ENCODE results near the gene PLEKHA5. TPM values are rescaled to one million over a fixed set of nuclear protein-coding genes. Genes with fewer than 3 reads are reported as not detected.

Gene PLEKHA5
- total RNA-seq, 1 donor from 2014 or later, result 23.4 TPM

DNA sequence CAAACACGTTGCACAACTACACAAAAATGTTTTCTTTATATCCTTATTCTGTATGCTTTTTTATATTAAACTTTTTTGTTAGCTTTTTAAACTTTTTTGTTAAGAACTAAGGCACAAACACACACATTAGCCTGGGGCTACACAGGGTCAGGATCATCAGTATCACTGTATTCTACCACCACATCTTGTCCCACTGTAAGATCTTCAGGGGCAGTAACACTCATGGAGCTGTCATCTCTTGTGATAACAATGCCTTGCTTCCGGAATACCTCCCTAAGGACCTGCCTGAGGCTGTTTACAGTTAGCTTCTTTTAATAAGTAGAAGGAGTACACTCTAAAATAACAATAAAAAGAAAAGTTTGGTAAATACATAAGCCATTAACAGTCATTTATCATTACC is 42.2 kb downstream of the PLEKHA5 start:
- TF ChIP-seq, protein P1, sequence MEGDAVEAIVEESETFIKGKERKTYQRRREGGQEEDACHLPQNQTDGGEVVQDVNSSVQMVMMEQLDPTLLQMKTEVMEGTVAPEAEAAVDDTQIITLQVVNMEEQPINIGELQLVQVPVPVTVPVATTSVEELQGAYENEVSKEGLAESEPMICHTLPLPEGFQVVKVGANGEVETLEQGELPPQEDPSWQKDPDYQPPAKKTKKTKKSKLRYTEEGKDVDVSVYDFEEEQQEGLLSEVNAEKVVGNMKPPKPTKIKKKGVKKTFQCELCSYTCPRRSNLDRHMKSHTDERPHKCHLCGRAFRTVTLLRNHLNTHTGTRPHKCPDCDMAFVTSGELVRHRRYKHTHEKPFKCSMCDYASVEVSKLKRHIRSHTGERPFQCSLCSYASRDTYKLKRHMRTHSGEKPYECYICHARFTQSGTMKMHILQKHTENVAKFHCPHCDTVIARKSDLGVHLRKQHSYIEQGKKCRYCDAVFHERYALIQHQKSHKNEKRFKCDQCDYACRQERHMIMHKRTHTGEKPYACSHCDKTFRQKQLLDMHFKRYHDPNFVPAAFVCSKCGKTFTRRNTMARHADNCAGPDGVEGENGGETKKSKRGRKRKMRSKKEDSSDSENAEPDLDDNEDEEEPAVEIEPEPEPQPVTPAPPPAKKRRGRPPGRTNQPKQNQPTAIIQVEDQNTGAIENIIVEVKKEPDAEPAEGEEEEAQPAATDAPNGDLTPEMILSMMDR (conservative IDR thresholded peaks at IDR 0.05; ENCODE audit: low read depth, low read length), result no peak
- no peak for DNase-seq (ENCODE audit: low read depth)
- H3K4me3 ChIP-seq (ENCODE audit: low read depth, low read length), result no peak overlapping the region

DNA sequence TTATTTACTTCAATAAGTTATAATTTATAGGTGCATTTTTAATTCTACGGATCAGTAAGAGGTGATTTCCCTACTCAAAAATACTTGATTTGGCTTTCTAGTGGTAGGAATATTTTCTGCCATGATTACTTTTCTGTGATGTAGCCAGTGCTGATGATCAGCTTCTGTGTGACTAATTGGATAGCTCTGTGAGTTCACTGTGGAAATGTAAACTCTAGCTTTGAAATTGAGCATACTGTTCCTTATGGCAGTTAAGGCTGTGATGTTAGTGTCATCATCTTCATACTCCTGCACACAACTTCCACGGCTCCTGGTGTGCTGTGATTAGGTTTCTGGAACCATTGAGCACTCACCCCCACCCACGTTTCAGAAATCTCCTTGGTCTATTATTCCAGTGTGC is 48.2 kb downstream of the PLEKHA5 start:
- TF ChIP-seq, protein P1 (conservative IDR thresholded peaks at IDR 0.05; ENCODE audit: low read depth, low read length), result no peak
- no peak for DNase-seq (ENCODE audit: low read depth)
- H3K4me3 ChIP-seq (ENCODE audit: low read depth, low read length), result no peak overlapping the region

DNA sequence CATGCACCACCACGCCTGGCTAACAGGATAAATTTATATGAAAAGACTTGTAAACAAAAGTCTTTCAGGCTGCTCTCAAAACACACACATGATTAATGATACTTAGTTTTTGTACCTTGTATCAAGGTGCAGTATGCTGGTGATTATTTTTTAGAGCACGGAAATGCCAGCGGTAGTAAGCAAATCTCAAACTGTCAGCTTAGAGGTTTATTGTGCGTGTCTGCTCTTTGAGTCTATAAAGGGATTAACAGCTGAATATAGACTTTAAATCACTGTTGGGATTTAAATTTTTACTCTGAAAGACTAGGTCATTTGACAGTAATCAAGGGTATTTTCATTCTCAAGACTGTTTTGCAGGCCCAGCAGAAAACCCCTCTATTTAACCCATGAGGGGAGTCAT is 50.5 kb downstream of the PLEKHA5 start:
- no peak for DNase-seq (ENCODE audit: low read depth)
- H3K4me3 ChIP-seq (ENCODE audit: low read depth, low read length), result no peak overlapping the region
- TF ChIP-seq, protein P1 (conservative IDR thresholded peaks at IDR 0.05; ENCODE audit: low read depth, low read length), result no peak

DNA sequence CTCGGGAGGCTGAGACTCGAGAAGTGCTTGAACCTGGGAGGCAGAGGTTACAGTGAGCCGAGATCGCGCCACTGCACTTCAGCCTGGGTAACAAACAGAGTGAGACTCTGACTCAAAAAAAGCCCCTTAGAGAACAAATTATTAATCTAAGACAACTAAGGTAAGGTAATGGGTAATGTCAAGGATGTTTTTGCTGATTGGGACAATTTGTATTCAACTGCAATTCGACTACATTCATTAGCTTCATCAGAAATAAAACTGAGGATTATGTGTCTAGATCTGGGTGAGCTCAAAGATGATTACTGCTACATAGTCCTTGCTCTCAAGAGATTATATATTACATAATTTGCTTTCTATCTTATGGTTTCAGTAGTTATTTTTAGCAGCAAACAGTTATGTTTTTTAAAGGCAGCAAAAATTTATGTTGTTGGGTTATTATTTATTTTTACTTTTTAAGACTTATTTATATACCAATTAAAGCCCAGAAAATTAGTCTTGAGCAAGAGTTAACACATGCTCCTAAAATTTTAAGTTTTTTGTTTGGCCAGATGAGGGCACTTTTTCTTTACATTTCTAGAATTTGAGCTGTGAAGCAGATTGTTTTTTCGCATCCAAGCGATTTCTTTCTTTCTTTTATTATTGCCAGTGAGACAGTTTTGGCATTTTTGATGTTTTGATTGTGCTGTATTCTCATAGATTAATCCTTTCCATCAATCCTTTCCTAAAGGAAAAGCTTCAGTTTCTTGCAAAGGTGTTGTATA is 52.3 kb downstream of the PLEKHA5 start:
- H3K4me3 ChIP-seq (ENCODE audit: low read depth, low read length), result no peak overlapping the region
- TF ChIP-seq, protein P1 (conservative IDR thresholded peaks at IDR 0.05; ENCODE audit: low read depth, low read length), result no peak
- DNase-seq (ENCODE audit: low read depth), result no peak

DNA sequence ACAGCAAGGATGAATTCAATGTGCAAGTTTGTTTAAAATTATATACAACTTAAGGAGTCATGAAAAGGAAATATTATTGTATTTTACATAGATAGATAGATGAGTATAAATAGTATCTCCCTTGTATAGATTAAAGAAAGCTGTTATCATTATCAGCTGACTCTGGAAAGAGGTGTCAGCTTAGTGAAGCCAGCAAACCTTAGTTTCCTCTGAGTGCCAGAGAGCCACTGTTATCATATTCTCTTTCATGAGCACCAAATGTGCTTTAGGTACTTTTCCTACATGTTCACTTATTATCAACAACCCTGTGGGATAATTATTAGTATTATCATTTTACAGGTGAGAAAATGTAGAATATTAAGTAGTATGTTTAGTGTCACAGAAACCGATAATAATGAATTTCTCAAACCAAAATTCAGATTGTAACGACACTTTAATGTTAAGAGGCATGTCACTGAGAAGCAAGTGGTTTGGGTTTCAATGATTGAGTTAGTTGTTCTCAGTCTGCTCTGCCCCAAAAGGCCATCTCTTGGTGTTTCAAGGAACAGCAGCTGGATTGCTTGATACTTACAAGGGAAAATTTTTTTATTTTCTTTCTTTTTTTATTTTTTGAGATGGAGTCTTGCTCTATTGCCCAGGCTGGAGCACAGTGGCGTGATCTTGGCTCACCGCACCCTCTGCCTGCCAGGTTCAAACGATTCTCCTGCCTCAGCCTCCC is 53.7 kb downstream of the PLEKHA5 start:
- TF ChIP-seq, protein P1 (conservative IDR thresholded peaks at IDR 0.05; ENCODE audit: low read depth, low read length), result peak; percentile 56
- DNase-seq (ENCODE audit: low read depth), result no peak
- H3K4me3 ChIP-seq (ENCODE audit: low read depth, low read length), result no peak overlapping the region

DNA sequence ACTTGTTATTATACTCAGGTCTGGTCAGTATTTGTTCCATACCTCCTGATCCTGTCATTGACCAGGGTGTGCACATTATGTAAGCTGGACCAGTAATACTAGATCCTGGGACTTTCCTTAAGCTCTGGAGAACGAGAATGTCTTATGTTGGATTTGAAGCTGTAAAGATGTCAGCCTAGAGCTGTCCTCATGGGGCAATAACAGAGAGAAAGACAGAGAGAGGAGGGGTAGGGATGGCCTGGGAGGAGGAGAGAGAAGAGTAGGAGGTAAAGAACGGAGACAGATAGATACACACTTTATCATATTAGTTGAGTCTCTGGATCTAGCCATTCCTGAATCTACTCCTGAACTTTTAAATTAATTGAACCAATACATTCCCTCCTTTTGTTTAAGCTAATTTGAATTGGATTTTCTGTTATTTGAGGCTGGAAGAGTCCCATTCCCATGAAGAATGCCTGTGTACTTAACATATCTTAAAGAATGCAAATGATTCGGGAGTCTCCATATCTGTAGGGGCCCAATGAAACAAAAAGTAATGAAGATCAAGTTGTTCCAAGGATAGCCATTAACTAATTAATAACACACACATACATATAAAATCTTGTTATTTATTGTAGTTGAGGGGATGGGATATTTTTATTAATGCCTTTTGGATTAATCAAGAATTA is 55.9 kb downstream of the PLEKHA5 start:
- no peak for DNase-seq (ENCODE audit: low read depth)
- H3K4me3 ChIP-seq (ENCODE audit: low read depth, low read length), result no peak overlapping the region
- TF ChIP-seq, protein P1 (conservative IDR thresholded peaks at IDR 0.05; ENCODE audit: low read depth, low read length), result no peak

Data from epithelial cell of proximal tubule (primary cell).